ENCODE measurements around the gene PKIB. TPM values are rescaled to one million over a fixed set of nuclear protein-coding genes. Genes with fewer than 3 reads are reported as not detected.

Gene PKIB
- total RNA-seq, 4 donors from 2014 or later: 0.26 to 6.7 (median 3.2) TPM

DNA sequence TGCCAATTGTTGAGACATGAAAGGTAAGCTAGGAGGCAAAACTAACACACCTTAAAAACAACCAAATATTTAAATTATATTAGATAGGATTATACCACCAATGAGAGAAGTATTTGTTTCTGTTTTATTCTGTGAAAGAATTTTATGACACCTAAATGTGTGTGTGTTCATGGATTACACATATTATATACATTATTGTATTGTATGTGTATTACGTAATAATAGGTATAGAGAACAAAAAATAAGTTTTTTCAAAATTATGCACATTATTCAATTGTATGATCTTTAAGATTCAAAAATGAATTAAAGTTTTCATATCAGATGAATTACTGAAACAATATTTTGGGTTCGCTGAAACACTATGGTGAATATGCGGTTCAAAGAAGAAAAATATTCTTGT is 85.0 kb downstream of the PKIB start:
- WGBS, 2 donors: 75 to 80% methylated on average over 3 of the region's 3 CpGs
- intact Hi-C loops (cut with DNase I): no loop called here

DNA sequence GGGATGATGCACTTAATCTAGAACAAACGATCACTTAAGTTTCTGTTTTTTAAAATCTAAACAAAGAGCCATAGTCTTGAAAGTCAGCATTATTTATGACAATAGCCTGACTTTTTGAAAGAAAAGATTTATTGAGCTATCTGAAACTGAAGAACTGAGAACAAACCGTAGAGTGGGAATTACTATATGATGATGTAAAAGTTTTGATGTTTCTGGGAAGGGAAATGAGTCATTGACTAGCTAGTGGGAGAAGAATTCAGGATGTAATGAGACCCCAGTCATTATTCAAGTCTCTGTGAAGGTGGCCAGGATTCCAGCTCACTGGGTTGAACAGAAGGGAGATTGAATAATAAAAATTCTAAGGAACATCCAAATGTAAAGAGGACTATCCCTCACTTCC is 85.9 kb downstream of the PKIB start:
- WGBS, 2 donors: 28 to 35% methylated on average over 2 of the region's 2 CpGs
- TF ChIP-seq POLR2A (IDR thresholded peaks at IDR 0.05): no peak
- TF ChIP-seq, protein P1, sequence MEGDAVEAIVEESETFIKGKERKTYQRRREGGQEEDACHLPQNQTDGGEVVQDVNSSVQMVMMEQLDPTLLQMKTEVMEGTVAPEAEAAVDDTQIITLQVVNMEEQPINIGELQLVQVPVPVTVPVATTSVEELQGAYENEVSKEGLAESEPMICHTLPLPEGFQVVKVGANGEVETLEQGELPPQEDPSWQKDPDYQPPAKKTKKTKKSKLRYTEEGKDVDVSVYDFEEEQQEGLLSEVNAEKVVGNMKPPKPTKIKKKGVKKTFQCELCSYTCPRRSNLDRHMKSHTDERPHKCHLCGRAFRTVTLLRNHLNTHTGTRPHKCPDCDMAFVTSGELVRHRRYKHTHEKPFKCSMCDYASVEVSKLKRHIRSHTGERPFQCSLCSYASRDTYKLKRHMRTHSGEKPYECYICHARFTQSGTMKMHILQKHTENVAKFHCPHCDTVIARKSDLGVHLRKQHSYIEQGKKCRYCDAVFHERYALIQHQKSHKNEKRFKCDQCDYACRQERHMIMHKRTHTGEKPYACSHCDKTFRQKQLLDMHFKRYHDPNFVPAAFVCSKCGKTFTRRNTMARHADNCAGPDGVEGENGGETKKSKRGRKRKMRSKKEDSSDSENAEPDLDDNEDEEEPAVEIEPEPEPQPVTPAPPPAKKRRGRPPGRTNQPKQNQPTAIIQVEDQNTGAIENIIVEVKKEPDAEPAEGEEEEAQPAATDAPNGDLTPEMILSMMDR (IDR thresholded peaks at IDR 0.05): no peak
- no peak for DNase-seq
- Histone ChIP-seq H3K4me1 (no peaks in the 10 kb centered on the region), H3K27ac (no peak overlapping the region), H3K27me3 (no peaks in the 10 kb centered on the region), H3K4me3 (no peak overlapping the region), H3K36me3 (no peaks in the 10 kb centered on the region), H3K9me3 (no peaks in the 10 kb centered on the region)
- intact Hi-C loops (cut with DNase I): no loop called here

More for the DNA sequence above, 85.0 kb downstream of the PKIB start:
- H3K4me1 ChIP-seq: no peaks in the 10 kb centered on the region
- no peaks in the 10 kb centered on the region for H3K9me3 ChIP-seq
- no peaks in the 10 kb centered on the region for H3K36me3 ChIP-seq
- TF ChIP-seq POLR2A (IDR thresholded peaks at IDR 0.05): no peak
- TF ChIP-seq, protein P1 (IDR thresholded peaks at IDR 0.05): no peak
- H3K27me3 ChIP-seq: no peaks in the 10 kb centered on the region
- H3K4me3 ChIP-seq: no peak overlapping the region
- H3K27ac ChIP-seq: no peak overlapping the region
- no peak for DNase-seq

DNA sequence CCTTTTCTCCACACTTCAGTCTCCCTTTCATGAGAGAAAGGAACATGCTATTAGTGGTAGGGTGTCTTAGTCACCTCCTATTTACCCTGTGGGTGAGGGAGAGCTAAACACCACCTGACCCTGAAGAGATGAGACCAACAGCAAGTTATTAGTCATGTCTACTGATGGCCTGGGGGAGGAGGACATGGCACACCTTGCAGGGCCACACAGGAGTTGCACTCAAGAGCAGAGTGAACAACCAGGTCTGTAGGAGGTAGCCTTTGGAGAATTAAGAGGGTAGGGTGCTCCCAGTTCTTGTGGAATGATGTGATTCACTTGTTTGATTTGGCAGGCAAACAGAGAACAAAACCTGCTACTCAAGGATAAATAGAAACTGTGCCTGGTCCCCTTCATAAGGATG is 86.6 kb downstream of the PKIB start:
- Histone ChIP-seq H3K27ac (no peak overlapping the region), H3K36me3 (no peaks in the 10 kb centered on the region), H3K4me1 (no peaks in the 10 kb centered on the region), H3K4me3 (no peak overlapping the region), H3K27me3 (no peaks in the 10 kb centered on the region), H3K9me3 (no peaks in the 10 kb centered on the region)
- no peak for TF ChIP-seq POLR2A (IDR thresholded peaks at IDR 0.05)
- TF ChIP-seq, protein P1 (IDR thresholded peaks at IDR 0.05): no peak
- intact Hi-C loops (cut with DNase I): no loop called here
- DNase-seq: no peak

DNA sequence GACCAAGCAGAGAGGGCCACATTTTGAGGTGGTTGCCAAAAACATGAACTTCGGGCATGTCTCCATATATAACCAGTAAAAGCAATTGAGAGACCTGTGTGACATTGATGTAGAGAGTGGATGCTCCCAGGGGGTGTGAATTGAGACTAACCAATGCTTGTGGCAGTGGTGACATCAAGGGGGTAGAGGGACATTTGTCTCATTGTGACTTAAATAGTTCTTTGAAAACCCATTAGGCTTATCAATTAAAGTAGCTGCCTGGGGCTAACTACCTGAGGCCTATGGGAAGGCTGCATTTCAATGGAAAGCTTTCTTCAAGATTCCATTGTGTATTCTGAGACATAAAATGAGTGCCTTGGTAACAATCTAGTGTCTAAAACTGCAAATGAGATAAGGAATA is 87.3 kb downstream of the PKIB start:
- 60 to 63% methylated on average over 1 of the region's 1 CpG for WGBS, 2 donors
- intact Hi-C loops (cut with DNase I): no loop called here

DNA sequence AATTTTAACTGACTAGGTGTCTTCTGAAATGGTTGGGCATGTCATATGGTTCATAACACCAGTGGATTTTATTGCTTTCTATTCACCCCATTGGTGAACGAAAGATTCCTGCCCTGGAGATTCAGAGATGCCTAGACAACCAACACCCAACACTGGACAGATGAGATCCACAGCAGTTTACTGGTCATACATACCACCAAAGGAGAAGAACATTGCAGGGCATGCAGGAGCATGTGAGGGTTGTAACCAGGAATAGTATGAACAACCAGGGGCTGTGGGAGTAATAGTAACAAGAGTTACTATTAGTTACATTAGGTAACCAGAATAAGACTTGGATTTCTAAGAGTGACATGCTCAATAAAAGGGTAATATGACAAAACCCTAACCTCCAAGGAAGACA is 91.5 kb downstream of the PKIB start:
- 82 to 100% methylated on average over 1 of the region's 1 CpG for WGBS, 2 donors
- intact Hi-C loops (cut with DNase I): no loop called here

More for the DNA sequence above, 87.3 kb downstream of the PKIB start:
- Histone ChIP-seq H3K4me1 (no peaks in the 10 kb centered on the region), H3K9me3 (no peaks in the 10 kb centered on the region), H3K36me3 (no peaks in the 10 kb centered on the region), H3K27me3 (no peaks in the 10 kb centered on the region), H3K4me3 (no peak overlapping the region), H3K27ac (no peak overlapping the region)
- TF ChIP-seq, protein P1 (IDR thresholded peaks at IDR 0.05): no peak
- no peak for TF ChIP-seq POLR2A (IDR thresholded peaks at IDR 0.05)
- DNase-seq: no peak

More for the DNA sequence above, 91.5 kb downstream of the PKIB start:
- no peak for DNase-seq
- Histone ChIP-seq H3K4me3 (no peak overlapping the region), H3K27me3 (no peaks in the 10 kb centered on the region), H3K9me3 (no peaks in the 10 kb centered on the region), H3K4me1 (no peaks in the 10 kb centered on the region), H3K27ac (no peak overlapping the region), H3K36me3 (no peaks in the 10 kb centered on the region)
- TF ChIP-seq POLR2A (IDR thresholded peaks at IDR 0.05): no peak
- TF ChIP-seq, protein P1 (IDR thresholded peaks at IDR 0.05): no peak

All from esophagus squamous epithelium (tissue), 5 donors.